ENCODE measurements around the gene PRDM1.

The PRDM1 gene

GRCh38 chr6:106098383-106099234, 12.5 kb downstream of the PRDM1 start:
- peak; percentile 83 for DNase-seq

- no peak for DNase-seq
Measured at GRCh38 chr6:106099235-106099537, 13.1 kb downstream of the PRDM1 start.

GRCh38 chr6:106100755-106101154, 14.6 kb downstream of the PRDM1 start:
- no peak for DNase-seq

GRCh38 chr6:106101466-106101865, 15.3 kb downstream of the PRDM1 start:
- no peak for DNase-seq

GRCh38 chr6:106102034-106102433, 15.9 kb downstream of the PRDM1 start:
- DNase-seq = peak; percentile 22

- DNase-seq = peak; percentile 22
Measured at GRCh38 chr6:106102967-106103727, 17.0 kb downstream of the PRDM1 start.

GRCh38 chr6:106103728-106104109, 17.6 kb downstream of the PRDM1 start:
- DNase-seq = peak; percentile 68

GRCh38 chr6:106104476-106104875, 18.3 kb downstream of the PRDM1 start:
- no peak for DNase-seq

- DNase-seq = no peak
Measured at GRCh38 chr6:106104941-106105340, 18.8 kb downstream of the PRDM1 start.

GRCh38 chr6:106105493-106105892, 19.4 kb downstream of the PRDM1 start:
- DNase-seq = no peak

GRCh38 chr6:106106276-106107042, 20.3 kb downstream of the PRDM1 start:
- no peak for DNase-seq

- DNase-seq = no peak
Measured at GRCh38 chr6:106107043-106107613, 21.0 kb downstream of the PRDM1 start.

- DNase-seq = no peak
Measured at GRCh38 chr6:106108129-106108528, 22.0 kb downstream of the PRDM1 start.

- DNase-seq = peak; percentile 22
Measured at GRCh38 chr6:106109029-106109428, 22.9 kb downstream of the PRDM1 start.

- DNase-seq = no peak
Measured at GRCh38 chr6:106110164-106110826, 24.2 kb downstream of the PRDM1 start.

- peak; percentile 18 for DNase-seq
Measured at GRCh38 chr6:106112433-106112832, 26.3 kb downstream of the PRDM1 start.

- peak; percentile 24 for DNase-seq
Measured at GRCh38 chr6:106113256-106113959, 27.3 kb downstream of the PRDM1 start.

GRCh38 chr6:106114492-106114891, 28.4 kb downstream of the PRDM1 start:
- peak; percentile 60 for DNase-seq

- no peak for DNase-seq
Measured at GRCh38 chr6:106115286-106115685, 29.1 kb downstream of the PRDM1 start.

- DNase-seq = no peak
Measured at GRCh38 chr6:106116125-106116832, 30.1 kb downstream of the PRDM1 start.

- DNase-seq = peak; percentile 89
Measured at GRCh38 chr6:106117579-106117978, 31.4 kb downstream of the PRDM1 start.

All from CD4-positive, alpha-beta T cell treated with Interleukin-17A for 1 hour (primary cell).